Measurements from ENCODE around the gene B9D1.

B9D1 gene

GRCh38 chr17:19362277-19363113 lies at the start of gene B9D1:
Gene B9D1, minus strand, starts transcription at chr17:19362723. Its CDS starts 154 bp downstream, at chr17:19362569.
- DNase-seq (ENCODE audit: low read depth in 2 of 2), result peak; percentile 87 to 90

GRCh38 chr17:19411631-19412030 lies 49.1 kb upstream of the B9D1 start:
- DNase-seq (ENCODE audit: low read depth in 2 of 2), result no peak

- DNase-seq (ENCODE audit: low read depth in 2 of 2), result no peak
Measured at GRCh38 chr17:19410875-19411620, 48.5 kb upstream of the B9D1 start, which contains the start of gene RNF112. Gene RNF112, plus strand, starts transcription at chr17:19411232. Its CDS starts 177 bp downstream, at chr17:19411409.

- no peak for DNase-seq (ENCODE audit: low read depth in 2 of 2)
Measured at GRCh38 chr17:19410091-19410490, 47.6 kb upstream of the B9D1 start.

GRCh38 chr17:19409509-19409908 lies 47.0 kb upstream of the B9D1 start:
- DNase-seq (ENCODE audit: low read depth in 2 of 2), result no peak

GRCh38 chr17:19409066-19409465 lies 46.5 kb upstream of the B9D1 start:
- no peak for DNase-seq (ENCODE audit: low read depth in 2 of 2)

- DNase-seq (ENCODE audit: low read depth in 2 of 2), result no peak
Measured at GRCh38 chr17:19408346-19408710, 45.8 kb upstream of the B9D1 start.

- DNase-seq (ENCODE audit: low read depth in 2 of 2), result no peak
Measured at GRCh38 chr17:19407601-19408345, 45.2 kb upstream of the B9D1 start.

- no peak for DNase-seq (ENCODE audit: low read depth in 2 of 2)
Measured at GRCh38 chr17:19405114-19405513, 42.6 kb upstream of the B9D1 start.

- DNase-seq (ENCODE audit: low read depth in 2 of 2), result no peak
Measured at GRCh38 chr17:19404264-19404663, 41.7 kb upstream of the B9D1 start.

GRCh38 chr17:19403021-19403420 lies 40.5 kb upstream of the B9D1 start:
- DNase-seq (ENCODE audit: low read depth in 2 of 2), result no peak

- no peak for DNase-seq (ENCODE audit: low read depth in 2 of 2)
Measured at GRCh38 chr17:19402171-19402570, 39.6 kb upstream of the B9D1 start.

- DNase-seq (ENCODE audit: low read depth in 2 of 2), result no peak
Measured at GRCh38 chr17:19401321-19402010, 38.9 kb upstream of the B9D1 start.

GRCh38 chr17:19399750-19400450 lies 37.4 kb upstream of the B9D1 start:
- no peak for DNase-seq (ENCODE audit: low read depth in 2 of 2)

GRCh38 chr17:19398301-19399181 lies 36.0 kb upstream of the B9D1 start:
- no peak for DNase-seq (ENCODE audit: low read depth in 2 of 2)

GRCh38 chr17:19397556-19398041 lies 35.1 kb upstream of the B9D1 start:
- no peak for DNase-seq (ENCODE audit: low read depth in 2 of 2)

GRCh38 chr17:19392303-19392702 lies 29.8 kb upstream of the B9D1 start:
- DNase-seq (ENCODE audit: low read depth in 2 of 2), result no peak

GRCh38 chr17:19391432-19391831 lies 28.9 kb upstream of the B9D1 start:
- no peak for DNase-seq (ENCODE audit: low read depth in 2 of 2)

- DNase-seq (ENCODE audit: low read depth in 2 of 2), result no peak
Measured at GRCh38 chr17:19390951-19391350, 28.4 kb upstream of the B9D1 start.

Data from stimulated activated CD8-positive, alpha-beta memory T cell treated with anti-CD3 and anti-CD28 coated beads, Interleukin-7, amount 100 ng/mL, for 4 hours (primary cell).